Stimulated activated CD8-positive, alpha-beta memory T cell treated with anti-CD3 and anti-CD28 coated beads, Interleukin-2, amount 100 ng/mL, for 1 hour (primary cell): ENCODE measurements around the gene RBL2.

Experiments
- DNase-seq, 2 donors: peaks; one replicate each; pipeline ENCODE4 v3.0.0-alpha.2; 2020; ENCODE audit warnings: low read depth in 2 of 2

Gene RBL2

DNA sequence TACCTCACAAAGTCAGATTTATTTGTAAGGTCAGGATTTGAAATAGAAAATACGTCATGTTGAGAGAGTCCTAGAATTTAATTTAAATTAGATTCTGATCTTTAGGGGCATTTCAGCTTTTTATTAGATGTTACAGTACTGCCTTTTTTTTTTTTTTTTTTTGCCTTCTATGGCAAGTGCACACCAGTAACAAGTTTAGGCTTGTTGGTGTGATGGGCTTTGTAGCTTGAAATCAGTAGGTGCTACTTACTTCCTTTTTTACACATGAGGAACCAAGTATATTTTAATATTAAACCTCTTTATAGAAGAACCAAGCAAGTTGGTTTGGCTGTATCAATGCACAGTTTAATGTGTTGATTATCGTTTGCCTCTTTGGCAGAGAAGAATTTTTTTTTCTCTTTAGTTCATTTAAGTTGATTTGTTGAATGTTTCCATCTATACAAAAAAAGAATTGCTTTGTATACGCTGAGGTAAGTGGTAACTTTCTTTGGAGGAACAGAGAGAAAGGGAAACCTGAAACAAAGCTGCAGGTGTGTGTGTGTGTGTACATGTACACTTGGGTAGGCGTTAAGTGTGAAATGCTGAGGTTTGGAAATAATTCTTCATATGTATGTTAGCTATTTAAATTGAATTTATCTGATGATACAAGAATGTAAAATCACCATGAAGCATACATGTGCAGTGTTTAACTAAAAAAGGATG is 15.7 kb downstream of the RBL2 start:
- DNase-seq: no peak

DNA sequence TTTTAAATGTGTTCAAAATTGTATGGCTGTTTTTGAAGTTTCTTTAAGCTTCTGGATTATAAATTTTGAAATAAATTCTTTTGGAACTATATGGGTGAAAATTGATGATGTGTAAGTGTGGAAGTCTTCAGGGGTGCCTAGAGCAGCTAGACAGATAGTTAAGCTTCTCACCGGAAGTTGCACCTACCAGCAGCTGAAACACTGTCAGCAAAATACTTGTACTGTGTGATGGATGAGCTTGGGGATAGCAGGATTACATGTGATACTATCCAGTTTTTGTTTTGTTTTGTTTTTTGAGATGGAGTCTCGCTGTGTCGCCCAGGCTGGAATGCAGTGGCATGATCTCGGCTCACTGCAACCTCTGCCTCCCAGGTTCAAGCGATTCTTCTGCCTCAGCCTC is 19.7 kb downstream of the RBL2 start:
- DNase-seq: no peak

DNA sequence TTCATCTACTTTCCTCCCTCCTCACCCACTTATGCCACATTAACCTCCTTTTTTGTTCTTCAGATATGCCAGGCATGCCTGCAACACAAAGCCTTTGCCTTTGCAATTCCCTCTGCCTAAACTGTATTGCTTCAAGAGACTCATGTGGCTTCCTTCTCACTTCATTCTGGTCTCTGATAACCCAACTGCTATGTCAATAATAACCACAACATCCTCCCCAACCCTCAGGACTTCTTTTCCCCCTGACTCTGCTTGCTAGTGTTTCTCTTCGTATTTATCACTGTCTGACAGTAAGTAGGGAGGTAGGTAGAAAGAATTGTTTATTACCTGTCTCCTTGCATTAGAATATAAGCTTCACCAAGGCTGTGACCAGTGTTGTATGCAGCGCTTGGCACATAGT is 22.4 kb downstream of the RBL2 start:
- no peak for DNase-seq

DNA sequence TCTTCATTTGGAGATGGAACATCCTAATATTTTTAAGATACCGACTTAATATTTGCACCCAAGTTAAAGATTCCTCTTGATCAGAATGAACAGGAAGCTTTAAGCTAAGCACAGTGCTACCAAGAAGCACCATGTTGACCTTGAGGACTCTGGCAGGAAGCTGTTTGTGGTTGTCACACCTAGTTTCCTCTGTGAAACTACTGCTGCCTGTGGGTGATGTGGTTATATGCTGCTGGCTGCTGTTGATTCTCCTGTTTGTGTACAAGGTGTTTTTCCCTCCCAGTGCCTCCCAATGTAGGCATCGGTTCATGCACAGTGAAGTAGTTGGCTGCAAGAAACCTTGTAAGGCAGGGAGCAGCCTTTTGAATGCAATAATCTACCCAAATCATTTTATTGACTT is 23.4 kb downstream of the RBL2 start:
- DNase-seq: peak; percentile 45 to 46

DNA sequence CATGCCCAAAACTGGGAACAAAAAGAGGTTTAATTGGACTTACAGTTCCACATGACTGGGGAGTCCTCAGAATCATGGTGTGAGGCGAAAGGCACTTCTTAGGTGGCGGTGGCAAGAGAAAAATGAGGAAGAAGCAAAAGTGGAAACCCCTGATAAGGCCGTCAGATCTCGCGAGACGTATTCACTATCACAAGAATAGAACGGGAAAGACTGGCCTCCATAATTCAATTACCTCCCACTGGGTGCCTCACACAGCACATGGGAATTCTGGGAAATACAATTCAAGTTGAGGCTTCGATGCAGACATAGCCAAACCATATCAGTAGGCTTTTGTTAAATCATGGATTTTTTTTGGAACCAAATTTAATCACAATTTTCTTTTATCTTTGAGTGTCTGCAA is 24.4 kb downstream of the RBL2 start:
- DNase-seq: no peak

DNA sequence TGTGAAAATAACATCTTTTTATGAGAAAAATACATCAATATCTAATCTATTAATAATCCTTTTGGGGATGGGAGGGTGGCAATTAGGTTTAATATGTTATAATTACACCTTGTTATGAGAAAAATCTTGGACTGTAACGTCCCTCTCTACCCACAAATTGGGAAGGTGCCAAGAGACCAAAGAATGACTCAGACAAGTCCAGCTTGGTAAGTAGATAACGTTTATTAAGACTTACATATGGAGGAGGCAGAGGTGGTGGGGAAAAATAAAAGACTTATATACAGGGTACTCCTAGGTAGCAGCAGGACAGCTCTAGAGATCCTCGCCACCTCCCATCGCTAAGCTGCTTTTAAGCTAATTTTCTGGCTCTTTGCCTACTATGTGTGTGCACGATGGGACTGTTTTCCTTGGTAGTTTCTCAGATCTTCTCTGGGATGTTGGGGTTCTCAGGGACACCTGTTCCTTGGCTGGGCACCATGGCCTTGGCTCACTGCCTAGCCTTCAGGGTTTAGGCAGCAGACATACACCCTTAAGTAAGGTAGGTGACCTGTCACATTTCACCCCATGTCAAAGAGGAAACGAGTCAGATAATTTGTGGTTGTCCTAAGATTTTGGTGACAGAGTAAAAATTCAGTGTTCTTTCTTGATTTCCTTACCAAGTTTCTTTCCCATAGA is 31.5 kb downstream of the RBL2 start:
- DNase-seq: no peak

DNA sequence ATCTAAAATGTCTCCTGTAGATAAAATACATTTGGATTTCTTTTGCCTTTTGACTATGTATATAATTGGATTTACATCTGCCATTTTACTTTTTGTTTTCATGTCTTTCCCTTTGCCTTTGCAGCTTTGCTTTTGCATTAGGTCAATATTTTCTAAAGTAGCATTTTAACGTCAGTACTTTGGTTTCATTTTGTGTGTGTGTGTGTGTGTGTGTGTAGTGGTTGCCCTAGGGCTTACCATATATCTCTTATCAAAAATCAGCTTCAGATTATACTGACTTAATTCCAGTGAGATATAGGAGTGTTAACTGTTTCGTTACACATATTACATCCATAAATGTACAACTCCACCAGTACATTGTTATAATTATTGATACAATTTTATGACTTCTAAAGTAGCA is 42.6 kb downstream of the RBL2 start:
- DNase-seq: no peak

DNA sequence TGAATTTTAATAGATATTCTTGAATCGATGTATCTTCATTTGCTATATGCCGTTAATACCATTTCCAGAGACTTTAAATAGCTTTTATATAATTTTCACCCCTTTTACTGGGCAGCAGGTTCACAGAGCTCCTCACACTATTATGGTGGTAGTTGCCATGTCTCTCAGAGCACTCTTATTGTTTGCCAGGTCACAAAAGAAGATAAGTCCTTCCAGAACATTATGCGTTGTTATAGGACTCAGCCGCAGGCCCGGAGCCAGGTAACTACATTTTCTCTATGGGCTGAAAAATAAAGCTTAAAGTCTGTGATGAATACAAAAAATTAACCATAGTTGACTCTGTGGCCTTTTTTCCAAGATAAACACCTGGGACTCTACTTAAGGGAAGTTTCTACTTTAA is 44.7 kb downstream of the RBL2 start:
- DNase-seq: no peak

DNA sequence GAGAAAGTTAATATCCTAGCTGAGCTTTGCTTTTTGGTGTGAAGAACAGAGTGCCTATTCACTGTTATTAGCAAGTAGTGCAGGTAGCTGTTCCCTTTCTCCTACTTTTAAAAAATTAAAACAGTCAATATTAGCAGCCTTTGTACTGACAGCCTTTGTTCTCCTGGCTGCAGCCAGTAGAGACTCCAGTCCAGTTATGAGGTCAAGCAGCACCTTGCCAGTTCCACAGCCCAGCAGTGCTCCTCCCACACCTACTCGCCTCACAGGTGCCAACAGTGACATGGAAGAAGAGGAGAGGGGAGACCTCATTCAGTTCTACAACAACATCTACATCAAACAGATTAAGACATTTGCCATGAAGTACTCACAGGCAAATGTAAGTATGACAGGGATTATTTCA is 46.1 kb downstream of the RBL2 start:
- no peak for DNase-seq

DNA sequence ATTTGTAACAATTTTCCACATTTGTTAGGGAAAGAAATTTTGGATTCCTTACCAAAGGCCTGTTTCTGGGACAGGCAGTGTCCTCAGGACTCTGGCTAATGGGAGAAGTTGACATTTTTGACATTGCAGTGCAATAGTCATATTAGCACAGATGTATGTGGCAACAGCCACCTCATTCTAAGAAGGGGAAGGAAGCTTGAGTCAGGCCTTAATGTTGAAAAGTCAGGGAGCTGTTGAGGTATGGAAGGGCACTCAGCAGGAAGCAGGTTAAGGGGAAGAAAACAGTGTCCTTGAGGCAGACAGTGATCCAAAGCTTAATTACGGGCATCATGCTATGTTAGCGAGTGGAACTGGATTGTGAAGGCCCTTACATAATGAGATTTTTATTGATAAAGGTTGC is 47.9 kb downstream of the RBL2 start:
- DNase-seq: no peak

DNA sequence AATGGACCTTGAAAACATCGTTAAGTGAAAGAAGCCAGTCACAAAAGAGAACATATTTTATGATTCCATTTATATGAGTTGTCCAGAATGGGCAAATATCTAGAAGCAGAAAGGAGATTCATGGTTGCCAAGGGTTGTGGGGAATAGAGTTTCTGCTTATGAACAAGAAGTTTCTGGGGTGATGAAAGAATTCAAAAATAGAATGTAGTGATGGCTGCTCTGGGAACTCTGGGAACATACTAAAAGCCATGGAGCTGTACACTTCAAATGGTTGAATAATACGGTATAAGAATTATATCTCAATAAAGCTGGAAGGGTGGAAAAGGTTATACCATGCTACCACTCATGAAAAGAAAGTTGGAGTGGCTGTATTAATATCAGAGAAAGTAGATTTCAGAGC is 50.3 kb downstream of the RBL2 start:
- no peak for DNase-seq

DNA sequence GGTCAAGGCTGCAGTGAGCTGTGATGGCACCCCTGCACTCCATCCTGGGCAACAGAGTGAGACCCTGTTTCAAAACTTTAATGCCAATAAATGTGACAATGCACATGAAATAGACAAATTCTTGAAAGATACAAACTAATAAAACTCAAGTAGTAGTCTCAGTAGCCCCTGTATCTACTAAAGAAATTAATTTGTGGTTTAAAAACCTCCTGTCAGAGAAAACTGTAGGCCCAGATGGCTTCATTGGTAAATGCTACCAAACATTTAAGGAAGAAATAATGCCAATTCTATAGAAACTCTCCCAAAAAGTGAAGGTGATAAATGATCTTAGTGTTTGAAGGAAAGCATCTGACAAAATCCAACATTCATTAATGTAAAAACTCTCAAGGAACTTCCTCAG is 52.0 kb downstream of the RBL2 start:
- DNase-seq: no peak

DNA sequence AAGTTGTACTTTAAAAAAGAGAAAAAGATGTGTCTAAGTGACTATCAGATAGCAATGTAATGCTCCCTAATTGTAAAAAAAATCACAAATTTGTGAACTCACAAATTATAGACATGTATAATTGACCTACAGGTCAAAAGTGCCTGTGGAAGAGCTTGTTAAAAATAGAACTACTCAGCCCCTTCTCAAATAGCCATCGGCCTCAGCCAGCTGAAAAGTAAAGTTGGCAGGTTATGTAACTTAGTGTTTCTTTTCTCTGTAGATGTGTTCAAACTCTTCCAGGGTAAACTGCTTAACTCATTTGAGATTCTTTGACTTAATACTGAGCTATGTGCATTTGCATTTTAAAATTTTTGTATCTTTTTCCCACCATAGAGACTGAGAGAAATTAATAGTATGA is 55.5 kb downstream of the RBL2 start:
- no peak for DNase-seq

DNA sequence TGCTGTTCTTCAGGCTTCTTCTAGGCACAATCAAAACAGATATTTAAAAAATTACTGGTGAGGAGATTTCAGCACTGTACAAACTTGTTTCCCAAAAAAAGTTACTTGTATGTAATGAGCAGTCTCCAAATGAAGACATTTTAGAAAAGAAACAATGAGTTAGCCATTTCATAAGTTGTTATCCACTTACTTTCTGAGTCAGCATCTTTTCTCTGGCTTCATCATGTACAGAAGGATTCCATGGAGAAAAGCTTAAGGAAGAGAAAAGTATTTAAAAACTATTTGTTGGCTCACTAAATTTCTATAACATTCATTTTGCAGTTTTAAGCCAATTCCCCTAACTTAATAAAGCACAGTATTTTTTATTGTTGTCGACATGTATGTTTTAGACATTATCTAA is 58.2 kb downstream of the RBL2 start:
- no peak for DNase-seq

DNA sequence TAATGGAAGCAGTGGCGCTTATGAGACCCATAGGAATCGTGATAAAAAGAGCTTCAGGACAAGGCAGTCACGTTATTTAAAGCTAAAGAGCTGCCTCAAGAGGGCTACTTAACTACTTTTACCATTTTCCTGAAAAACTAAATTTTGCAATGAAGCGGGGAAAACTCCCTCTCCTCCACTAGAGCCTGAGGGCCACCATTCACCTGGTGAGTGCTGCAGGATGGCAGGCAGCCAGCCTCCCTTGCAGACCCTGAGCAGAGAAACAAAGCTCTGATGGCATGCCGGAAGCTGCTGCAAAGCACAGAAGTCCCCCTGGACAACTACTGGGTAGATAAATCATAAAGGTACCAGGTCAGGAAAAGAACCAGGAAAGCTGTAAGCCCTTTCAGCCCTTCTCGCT is 60.4 kb downstream of the RBL2 start:
- no peak for DNase-seq

DNA sequence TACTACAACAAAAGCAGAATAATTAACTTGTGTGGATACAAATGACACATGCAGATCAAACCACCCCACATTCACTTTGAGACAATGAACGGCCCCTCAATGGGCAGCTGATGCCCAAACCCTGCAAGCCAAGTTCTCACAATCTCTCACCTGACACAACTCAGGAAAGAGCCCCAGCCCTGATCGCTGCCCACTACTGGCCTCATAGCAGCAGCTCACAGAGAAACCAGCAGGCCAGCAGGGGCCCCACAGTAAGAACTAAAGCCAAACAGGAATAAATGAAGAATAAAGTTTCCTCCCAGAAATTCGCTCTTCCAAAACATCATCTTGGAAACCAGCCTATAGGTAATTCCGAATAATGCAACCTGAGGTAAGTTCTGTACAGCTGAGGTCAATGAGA is 61.1 kb downstream of the RBL2 start:
- no peak for DNase-seq

DNA sequence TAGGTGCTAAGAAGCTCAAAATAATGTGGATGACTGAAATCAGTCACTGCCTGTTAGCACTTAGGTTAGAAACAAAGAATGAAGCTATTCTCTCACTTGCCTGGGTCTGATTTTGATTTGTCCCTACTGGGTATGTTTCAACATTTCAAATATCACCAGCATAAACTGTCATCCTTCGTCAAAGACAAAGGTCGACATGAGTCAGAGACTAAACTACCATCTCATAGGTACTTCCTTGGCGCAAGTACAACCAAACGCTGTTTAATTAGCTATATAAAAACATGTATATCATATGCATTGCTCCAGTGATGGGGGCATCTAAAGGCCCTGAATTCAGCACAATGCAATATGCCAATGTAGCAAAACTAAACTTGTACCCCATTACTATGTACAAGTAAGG is 64.7 kb downstream of the RBL2 start:
- DNase-seq: no peak

DNA sequence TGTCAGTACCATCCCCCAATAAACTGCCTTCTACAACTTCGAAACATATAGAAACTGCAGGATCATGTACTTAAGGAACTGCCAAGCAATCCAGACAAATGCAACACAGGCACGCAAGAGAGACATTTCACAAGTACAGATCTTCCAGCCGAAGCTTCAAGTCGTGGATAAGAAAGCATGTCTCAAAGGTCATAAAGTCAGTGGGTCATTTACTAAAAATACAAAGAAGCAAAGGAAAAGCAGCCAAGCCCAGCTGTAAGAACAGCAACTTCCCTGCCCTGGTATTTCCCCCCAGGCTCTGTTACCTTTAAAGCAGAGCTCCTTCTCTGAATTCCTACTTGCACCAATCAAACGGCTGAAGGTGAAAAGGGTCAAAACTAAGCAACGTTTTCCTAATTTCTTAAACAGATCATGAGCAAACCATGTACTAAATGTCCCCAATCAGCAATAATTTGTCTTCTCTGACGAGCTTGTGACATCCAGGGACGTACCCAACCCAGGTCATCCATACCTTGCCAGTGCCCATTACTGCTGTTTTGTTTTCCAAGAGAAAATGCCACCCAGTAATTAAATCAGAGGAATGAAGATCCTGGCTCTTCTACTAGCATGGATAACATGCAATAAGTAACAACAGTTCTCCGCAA is 67.1 kb downstream of the RBL2 start:
- no peak for DNase-seq

DNA sequence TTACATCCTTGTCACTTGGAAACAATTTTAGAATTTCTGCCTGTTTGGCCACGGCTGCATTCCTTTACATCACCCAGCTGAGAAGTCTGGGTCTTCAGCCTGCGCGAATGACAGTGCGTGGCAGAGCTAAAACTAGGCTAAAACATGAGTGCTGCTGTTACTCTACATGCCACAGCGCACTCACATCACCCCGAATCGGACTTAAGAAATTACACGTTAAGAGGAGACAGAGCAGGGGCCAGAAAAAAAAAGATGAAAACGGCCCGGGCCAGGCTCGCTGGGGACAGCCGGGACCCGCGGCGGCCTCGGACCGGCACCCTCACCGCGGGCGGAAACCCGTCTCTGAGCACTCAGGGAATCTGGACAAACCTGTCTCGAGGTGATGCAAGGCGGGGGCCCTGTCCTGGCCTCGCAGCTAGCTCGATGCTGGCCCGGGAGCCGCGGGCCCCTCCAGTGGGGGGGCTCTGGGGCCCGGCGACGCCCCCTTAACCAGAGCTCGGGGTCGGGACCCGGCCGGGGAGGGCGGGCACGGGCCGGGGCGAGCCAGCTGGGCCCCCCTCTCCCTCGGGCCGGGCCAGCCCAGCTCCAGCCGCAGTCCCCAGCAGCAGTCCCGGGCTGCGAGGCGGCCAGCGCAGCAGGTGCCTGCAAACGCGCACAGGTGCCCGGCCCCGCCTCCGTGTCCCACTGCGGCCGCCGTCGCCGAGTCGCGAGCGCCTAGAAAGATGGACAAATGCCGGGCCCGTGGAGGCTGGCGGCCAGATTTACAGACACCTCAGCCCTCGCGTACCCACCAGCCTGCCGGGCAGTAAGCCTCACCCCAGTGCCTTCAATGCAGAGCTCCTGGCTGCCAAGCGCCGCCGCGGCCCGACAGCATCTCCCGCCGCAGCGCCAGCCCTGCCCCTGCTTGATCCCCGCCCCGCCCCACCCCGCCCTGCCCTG is 68.3 kb downstream of the RBL2 start, which contains the start of gene AKTIP:
Gene AKTIP (minus strand): TSS at position 879 of the 939 bp plus-strand sequence. CDS start 2,950 bp downstream, outside the sequence.
- no peak for DNase-seq

DNA sequence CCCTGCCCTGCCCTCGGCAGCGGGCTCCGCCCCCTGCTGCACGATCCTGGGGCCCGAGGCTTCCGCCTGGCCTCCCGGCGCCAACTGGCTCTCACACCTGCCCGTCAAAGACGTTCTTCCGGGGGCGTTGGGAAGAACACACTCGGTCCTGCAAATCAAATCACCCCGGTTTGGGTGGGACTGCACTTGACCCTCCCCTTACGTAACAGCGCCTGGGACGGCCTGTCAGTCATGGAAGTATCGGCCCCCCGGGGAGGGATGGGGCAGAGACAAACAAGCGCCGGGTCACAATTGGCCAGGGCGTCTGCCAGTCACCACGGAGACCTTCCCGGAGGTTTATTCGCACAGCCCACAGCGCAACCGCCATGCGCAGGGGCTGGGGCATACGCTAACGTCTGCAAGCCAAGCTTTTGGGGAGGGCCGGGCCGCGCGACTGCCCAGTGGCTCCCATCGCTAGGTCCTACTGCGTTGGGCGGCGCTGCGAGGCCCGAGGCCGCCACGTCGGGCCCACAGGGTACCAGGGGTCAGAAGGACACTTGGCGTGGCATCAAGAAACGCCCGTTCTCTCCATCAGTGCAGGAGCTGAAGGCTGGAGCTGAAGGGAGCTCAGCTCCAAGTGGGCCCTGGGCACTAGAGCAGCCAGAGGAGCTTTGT is 69.1 kb downstream of the RBL2 start:
- DNase-seq: peak; percentile 98 to 99

DNA sequence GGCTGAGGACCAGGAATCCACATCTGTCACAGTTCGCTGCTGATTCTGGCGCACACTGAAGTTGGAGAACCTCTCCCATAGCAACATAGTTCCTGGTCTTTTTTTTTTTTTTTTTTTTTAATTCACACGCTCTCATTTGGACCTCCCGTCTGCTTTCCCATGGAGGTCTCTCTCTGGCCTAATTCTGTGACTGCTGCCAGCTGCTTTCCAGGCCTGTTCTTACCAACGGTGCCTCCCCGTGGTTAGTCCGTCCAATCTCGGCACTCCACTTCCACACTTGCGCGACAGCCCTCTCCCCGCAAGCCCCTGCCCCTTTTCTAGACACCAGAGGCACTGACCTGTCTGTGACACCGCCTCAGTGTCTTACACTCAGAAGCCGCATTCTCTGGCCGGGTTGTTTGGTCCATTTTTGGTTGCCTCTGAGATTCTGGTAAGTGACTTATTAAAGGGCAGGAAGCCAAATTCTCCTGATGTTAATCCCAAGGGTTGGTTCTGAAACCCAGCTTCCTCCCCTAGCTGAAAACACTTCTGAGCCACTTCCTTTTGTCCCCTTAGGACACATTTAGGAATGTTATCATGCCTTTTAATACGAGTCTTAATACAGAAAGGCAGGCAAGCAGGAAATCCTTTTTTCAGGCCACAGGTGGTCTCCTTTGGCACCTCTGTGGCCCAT is 69.9 kb downstream of the RBL2 start:
- no peak for DNase-seq
